ENCODE data around the gene LMTK2.
A peak's percentile ranks its signal among the peaks of the same experiment; 100 is the strongest.

The LMTK2 gene

GRCh38 chr7:98250789-98251188, 144.1 kb downstream of the LMTK2 start:
- TF ChIP-seq POLR2A (IDR thresholded peaks at IDR 0.05; ENCODE audit: low read depth, low read length) = no peak
- DNase-seq (ENCODE audit: insufficient read length, low spot score) = no peak
- no peak for FAIRE-seq

- no peak for FAIRE-seq
- TF ChIP-seq POLR2A (IDR thresholded peaks at IDR 0.05; ENCODE audit: low read depth, low read length) = no peak
- DNase-seq (ENCODE audit: insufficient read length, low spot score) = no peak
Observed at GRCh38 chr7:98251231-98251600, 144.6 kb downstream of the LMTK2 start.

- DNase-seq (ENCODE audit: insufficient read length, low spot score) (peak; percentile 99), FAIRE-seq (no peak)
- TF ChIP-seq POLR2A (IDR thresholded peaks at IDR 0.05; ENCODE audit: low read depth, low read length) = peak; percentile 71
Observed at GRCh38 chr7:98251601-98252424, 145.2 kb downstream of the LMTK2 start, which contains the start of gene TECPR1. TSS of gene TECPR1 (minus strand) at chr7:98252232. CDS start at chr7:98246146, 6,086 bp downstream.

- FAIRE-seq = no peak
- TF ChIP-seq POLR2A (IDR thresholded peaks at IDR 0.05; ENCODE audit: low read depth, low read length) = no peak
Observed at GRCh38 chr7:98252425-98253054, 145.9 kb downstream of the LMTK2 start.

GRCh38 chr7:98254516-98254915, 147.9 kb downstream of the LMTK2 start:
- FAIRE-seq = no peak

More at GRCh38 chr7:98252425-98253054, 145.9 kb downstream of the LMTK2 start:
- peak; percentile 26 for DNase-seq (ENCODE audit: insufficient read length, low spot score)

GRCh38 chr7:98254951-98255610, 148.4 kb downstream of the LMTK2 start:
- no peak for DNase-seq (ENCODE audit: insufficient read length, low spot score)
- no peak for FAIRE-seq
- no peak for TF ChIP-seq POLR2A (IDR thresholded peaks at IDR 0.05; ENCODE audit: low read depth, low read length)

More at GRCh38 chr7:98254516-98254915, 147.9 kb downstream of the LMTK2 start:
- DNase-seq (ENCODE audit: insufficient read length, low spot score) = no peak
- TF ChIP-seq POLR2A (IDR thresholded peaks at IDR 0.05; ENCODE audit: low read depth, low read length) = no peak

GRCh38 chr7:98256431-98256830, 149.8 kb downstream of the LMTK2 start:
- FAIRE-seq = no peak
- TF ChIP-seq POLR2A (IDR thresholded peaks at IDR 0.05; ENCODE audit: low read depth, low read length) = no peak
- DNase-seq (ENCODE audit: insufficient read length, low spot score) = no peak

- FAIRE-seq = no peak
- no peak for TF ChIP-seq POLR2A (IDR thresholded peaks at IDR 0.05; ENCODE audit: low read depth, low read length)
Observed at GRCh38 chr7:98257701-98258100, 151.0 kb downstream of the LMTK2 start.

More at GRCh38 chr7:98257701-98258100, 151.0 kb downstream of the LMTK2 start:
- DNase-seq (ENCODE audit: insufficient read length, low spot score) = no peak

Measured in H54 (cell line).